ENCODE measurements around the gene SLCO4C1.

DNA sequence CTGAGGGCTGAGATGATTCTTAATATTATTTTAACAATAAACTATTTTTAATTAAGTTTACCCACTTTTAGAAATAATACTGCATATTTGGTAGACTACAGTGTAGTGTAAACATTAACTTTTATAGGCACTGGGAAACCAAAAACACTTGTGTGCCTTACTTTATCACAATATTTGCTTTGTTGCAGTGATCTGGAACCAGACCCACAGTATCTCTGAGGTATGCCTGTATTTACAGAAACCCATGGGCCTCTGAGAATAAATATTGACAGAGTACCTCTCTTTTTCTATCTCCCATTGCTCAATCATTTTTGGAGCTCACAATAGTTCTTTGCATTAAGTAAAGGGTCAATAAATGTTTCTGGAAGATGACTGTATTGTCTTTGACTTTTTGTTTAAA, 73.3 kb downstream of the SLCO4C1 start:
- TF ChIP-seq, protein P1, sequence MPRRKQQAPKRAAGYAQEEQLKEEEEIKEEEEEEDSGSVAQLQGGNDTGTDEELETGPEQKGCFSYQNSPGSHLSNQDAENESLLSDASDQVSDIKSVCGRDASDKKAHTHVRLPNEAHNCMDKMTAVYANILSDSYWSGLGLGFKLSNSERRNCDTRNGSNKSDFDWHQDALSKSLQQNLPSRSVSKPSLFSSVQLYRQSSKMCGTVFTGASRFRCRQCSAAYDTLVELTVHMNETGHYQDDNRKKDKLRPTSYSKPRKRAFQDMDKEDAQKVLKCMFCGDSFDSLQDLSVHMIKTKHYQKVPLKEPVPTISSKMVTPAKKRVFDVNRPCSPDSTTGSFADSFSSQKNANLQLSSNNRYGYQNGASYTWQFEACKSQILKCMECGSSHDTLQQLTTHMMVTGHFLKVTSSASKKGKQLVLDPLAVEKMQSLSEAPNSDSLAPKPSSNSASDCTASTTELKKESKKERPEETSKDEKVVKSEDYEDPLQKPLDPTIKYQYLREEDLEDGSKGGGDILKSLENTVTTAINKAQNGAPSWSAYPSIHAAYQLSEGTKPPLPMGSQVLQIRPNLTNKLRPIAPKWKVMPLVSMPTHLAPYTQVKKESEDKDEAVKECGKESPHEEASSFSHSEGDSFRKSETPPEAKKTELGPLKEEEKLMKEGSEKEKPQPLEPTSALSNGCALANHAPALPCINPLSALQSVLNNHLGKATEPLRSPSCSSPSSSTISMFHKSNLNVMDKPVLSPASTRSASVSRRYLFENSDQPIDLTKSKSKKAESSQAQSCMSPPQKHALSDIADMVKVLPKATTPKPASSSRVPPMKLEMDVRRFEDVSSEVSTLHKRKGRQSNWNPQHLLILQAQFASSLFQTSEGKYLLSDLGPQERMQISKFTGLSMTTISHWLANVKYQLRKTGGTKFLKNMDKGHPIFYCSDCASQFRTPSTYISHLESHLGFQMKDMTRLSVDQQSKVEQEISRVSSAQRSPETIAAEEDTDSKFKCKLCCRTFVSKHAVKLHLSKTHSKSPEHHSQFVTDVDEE (CRISPR knock-in tag; IDR thresholded peaks at IDR 0.05), result no peak
- no peak for TF ChIP-seq ZC3H10 (CRISPR knock-in tag; IDR thresholded peaks at IDR 0.05)
- no peak for TF ChIP-seq ZNF70 (CRISPR knock-in tag; IDR thresholded peaks at IDR 0.05)
- TF ChIP-seq CSDC2 (CRISPR knock-in tag; IDR thresholded peaks at IDR 0.05), result no peak
- TF ChIP-seq PATZ1 (CRISPR knock-in tag; IDR thresholded peaks at IDR 0.05; ENCODE audit: borderline replicate concordance), result no peak
- TF ChIP-seq GLIS3 (CRISPR knock-in tag; IDR thresholded peaks at IDR 0.05), result no peak
